KMS-11 (cell line): Measurements from ENCODE around the gene MPV17L2.

Experiments used
- H2AFZ ChIP-seq: fragments of 200-600 bp; sonication (generic); 2 replicates; pipeline ENCODE4 v1.6.1; 2016; ENCODE audit warnings: antibody characterized with exemption, mixed run types, low read depth
- H3K27ac ChIP-seq: fragments of 200-600 bp; sonication (generic); 2 replicates; pipeline ENCODE4 v1.6.1; 2016; ENCODE audit warnings: mild to moderate bottlenecking, mixed run types
- H3K27me3 ChIP-seq: fragments of 200-600 bp; sonication (generic); 2 replicates; pipeline ENCODE4 v1.6.1; 2017; ENCODE audit warnings: mild to moderate bottlenecking, low read depth, mixed run types, moderate library complexity; ENCODE audit not compliant: insufficient read depth
- H3K36me3 ChIP-seq: fragments of 200-600 bp; sonication (generic); 2 replicates; pipeline ENCODE4 v1.6.1; 2017; ENCODE audit warnings: mild to moderate bottlenecking, mixed run types; ENCODE audit not compliant: insufficient read depth
- H3K4me1 ChIP-seq: fragments of 200-600 bp; sonication (generic); 2 replicates; pipeline ENCODE4 v1.6.1; 2016; ENCODE audit warnings: mild to moderate bottlenecking, low read depth, mixed run types; ENCODE audit not compliant: poor library complexity, severe bottlenecking
- H3K4me2 ChIP-seq: fragments of 200-600 bp; sonication (generic); 2 replicates; pipeline ENCODE4 v1.7.0; 2016; ENCODE audit warnings: mild to moderate bottlenecking, mixed run types
- H3K4me3 ChIP-seq: fragments of 200-600 bp; sonication (generic); IDR thresholded peaks from 2 replicates; pipeline ENCODE4 v1.6.1; 2017; ENCODE audit warnings: low read depth, low read length, mixed read lengths; ENCODE audit not compliant: insufficient read depth
- H3K79me2 ChIP-seq: fragments of 200-600 bp; sonication (generic); 2 replicates; pipeline ENCODE4 v1.6.1; 2016; ENCODE audit warnings: low read depth, mixed run types; ENCODE audit not compliant: insufficient read depth
- H3K9ac ChIP-seq: fragments of 200-600 bp; sonication (generic); 2 replicates; pipeline ENCODE4 v1.6.1; 2016; ENCODE audit warnings: mild to moderate bottlenecking, mixed run types
- H4K20me1 ChIP-seq: fragments of 200-600 bp; sonication (generic); 2 replicates; pipeline ENCODE4 v1.6.1; 2016; ENCODE audit warnings: mild to moderate bottlenecking, mixed run types; ENCODE audit not compliant: insufficient read depth
- TF ChIP-seq, protein P1 (sequence below): fragments of 200-600 bp; sonication (generic); conservative IDR thresholded peaks from 2 replicates; pipeline ENCODE4 v1.6.1; 2017; ENCODE audit warnings: low read depth, mild to moderate bottlenecking, antibody characterized with exemption, low read length, moderate library complexity, mixed read lengths

Gene MPV17L2

DNA sequence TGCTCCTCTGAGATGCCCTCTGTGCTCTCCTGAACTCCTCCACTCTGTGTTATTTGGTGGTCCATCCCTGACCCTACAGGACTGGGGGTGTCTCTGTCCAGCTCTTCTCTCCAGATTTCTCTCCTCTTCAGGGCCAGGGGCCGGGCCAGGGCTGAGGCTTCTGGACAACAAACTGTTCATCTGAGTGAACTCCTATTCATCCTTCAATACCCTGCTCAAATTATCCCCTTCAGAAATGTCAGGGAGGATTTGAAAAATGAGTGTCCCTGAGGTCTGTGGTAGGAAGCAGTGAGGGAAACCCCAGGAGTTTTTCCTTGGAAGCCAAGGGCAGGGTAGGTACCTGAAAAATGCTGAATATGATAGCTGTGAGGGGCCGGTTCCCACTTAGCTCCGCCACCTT lies 25.6 kb downstream of the MPV17L2 start:
- H3K27ac ChIP-seq = no peak overlapping the region
- no peak overlapping the region for H3K4me2 ChIP-seq
- H3K9ac ChIP-seq = no peak overlapping the region
- H3K4me1 ChIP-seq = no peaks in the 10 kb centered on the region
- TF ChIP-seq, protein P1, sequence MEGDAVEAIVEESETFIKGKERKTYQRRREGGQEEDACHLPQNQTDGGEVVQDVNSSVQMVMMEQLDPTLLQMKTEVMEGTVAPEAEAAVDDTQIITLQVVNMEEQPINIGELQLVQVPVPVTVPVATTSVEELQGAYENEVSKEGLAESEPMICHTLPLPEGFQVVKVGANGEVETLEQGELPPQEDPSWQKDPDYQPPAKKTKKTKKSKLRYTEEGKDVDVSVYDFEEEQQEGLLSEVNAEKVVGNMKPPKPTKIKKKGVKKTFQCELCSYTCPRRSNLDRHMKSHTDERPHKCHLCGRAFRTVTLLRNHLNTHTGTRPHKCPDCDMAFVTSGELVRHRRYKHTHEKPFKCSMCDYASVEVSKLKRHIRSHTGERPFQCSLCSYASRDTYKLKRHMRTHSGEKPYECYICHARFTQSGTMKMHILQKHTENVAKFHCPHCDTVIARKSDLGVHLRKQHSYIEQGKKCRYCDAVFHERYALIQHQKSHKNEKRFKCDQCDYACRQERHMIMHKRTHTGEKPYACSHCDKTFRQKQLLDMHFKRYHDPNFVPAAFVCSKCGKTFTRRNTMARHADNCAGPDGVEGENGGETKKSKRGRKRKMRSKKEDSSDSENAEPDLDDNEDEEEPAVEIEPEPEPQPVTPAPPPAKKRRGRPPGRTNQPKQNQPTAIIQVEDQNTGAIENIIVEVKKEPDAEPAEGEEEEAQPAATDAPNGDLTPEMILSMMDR = no peak
- no peak overlapping the region for H3K4me3 ChIP-seq
- peaks cover 80% of the 10 kb centered on the region for H3K27me3 ChIP-seq
- H3K79me2 ChIP-seq = no peaks in the 10 kb centered on the region
- H3K36me3 ChIP-seq = no peaks in the 10 kb centered on the region
- H4K20me1 ChIP-seq = no peaks in the 10 kb centered on the region
- no peak overlapping the region for H2AFZ ChIP-seq

GRCh38 chr19:18219911-18220631 lies 27.1 kb downstream of the MPV17L2 start:
- H3K4me2 ChIP-seq = no peak overlapping the region
- peaks cover 70% of the 10 kb centered on the region for H3K27me3 ChIP-seq
- TF ChIP-seq, protein P1 = no peak
- no peak overlapping the region for H3K9ac ChIP-seq
- H4K20me1 ChIP-seq = no peaks in the 10 kb centered on the region
- H3K27ac ChIP-seq = no peak overlapping the region
- H3K4me1 ChIP-seq = peaks cover 4% of the 10 kb centered on the region
- H2AFZ ChIP-seq = no peak overlapping the region
- H3K4me3 ChIP-seq = no peak overlapping the region
- no peaks in the 10 kb centered on the region for H3K79me2 ChIP-seq
- no peaks in the 10 kb centered on the region for H3K36me3 ChIP-seq

- Histone ChIP-seq H3K9ac (no peak overlapping the region), H3K79me2 (no peaks in the 10 kb centered on the region)
These were observed 27.7 kb downstream of the MPV17L2 start for GRCh38 chr19:18220632-18221275.

GRCh38 chr19:18221815-18222725 lies 29.1 kb downstream of the MPV17L2 start:
- TF ChIP-seq, protein P1 = no peak
- Histone ChIP-seq H3K27ac (no peak overlapping the region), H3K79me2 (no peaks in the 10 kb centered on the region), H3K9ac (no peak overlapping the region), H2AFZ (no peak overlapping the region), H4K20me1 (no peaks in the 10 kb centered on the region), H3K4me1 (peaks cover 7% of the 10 kb centered on the region), H3K36me3 (no peaks in the 10 kb centered on the region), H3K27me3 (peaks cover 72% of the 10 kb centered on the region), H3K4me3 (no peak overlapping the region), H3K4me2 (no peak overlapping the region)

More at GRCh38 chr19:18220632-18221275, 27.7 kb downstream of the MPV17L2 start:
- H2AFZ ChIP-seq = no peak overlapping the region
- TF ChIP-seq, protein P1 = no peak
- peaks cover 7% of the 10 kb centered on the region for H3K4me1 ChIP-seq
- H3K36me3 ChIP-seq = no peaks in the 10 kb centered on the region
- no peak overlapping the region for H3K27ac ChIP-seq
- no peaks in the 10 kb centered on the region for H4K20me1 ChIP-seq
- peaks cover 71% of the 10 kb centered on the region for H3K27me3 ChIP-seq
- H3K4me2 ChIP-seq = no peak overlapping the region
- no peak overlapping the region for H3K4me3 ChIP-seq
